T-helper 1 cell (primary cell): ENCODE measurements around the gene SPX.

Source experiments
- DNase-seq, 5 donors: peaks; one replicate each; pipeline ENCODE4 v3.0.0-alpha.2; 2012 to 2020

The SPX gene

GRCh38 chr12:21539797-21540196 is 13.7 kb downstream of the SPX start:
- peak in 1 of 5 donors; percentile 50 for DNase-seq

DNA sequence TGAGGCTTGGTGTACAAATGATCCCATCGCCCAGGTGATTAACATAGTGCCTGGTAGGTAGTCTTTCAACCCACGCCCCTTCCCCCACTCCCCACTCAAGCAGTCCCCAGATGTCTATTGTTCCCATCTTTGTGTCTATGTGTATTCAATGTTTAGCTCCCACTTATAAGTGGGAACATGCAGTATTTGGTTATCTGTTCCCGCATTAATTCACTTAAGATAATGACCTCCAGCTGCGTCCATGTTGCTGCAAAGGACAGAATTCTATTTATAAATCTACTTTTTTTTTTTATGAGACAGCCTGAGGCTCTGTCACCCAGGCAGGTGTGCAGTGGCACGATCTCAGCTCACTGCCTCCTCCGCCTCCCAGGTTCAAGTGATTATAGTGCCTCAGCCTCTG is 15.7 kb downstream of the SPX start:
- no peak for DNase-seq

- no peak for DNase-seq
Observed at GRCh38 chr12:21542403-21542802, 16.3 kb downstream of the SPX start.

DNA sequence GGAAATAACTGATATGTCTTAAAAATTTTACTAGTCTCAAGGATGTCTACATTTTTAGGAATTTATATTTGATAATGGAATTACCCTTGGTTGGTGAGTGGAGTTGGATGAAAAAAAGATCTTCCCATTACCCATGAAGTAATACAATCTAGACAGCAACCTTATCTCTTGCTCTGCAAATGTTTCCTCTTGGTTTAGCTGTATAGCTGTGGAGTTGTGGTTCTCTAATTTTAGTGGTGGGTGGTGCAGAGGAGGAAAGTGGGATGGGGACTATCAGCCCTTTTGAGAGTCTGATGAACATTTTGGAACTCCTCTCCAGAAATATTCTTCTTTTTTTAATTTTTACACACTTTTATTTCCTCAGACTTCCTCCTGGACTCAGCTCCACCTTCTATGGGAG is 17.1 kb downstream of the SPX start:
- DNase-seq, result no peak

GRCh38 chr12:21545557-21545956 is 19.5 kb downstream of the SPX start:
- DNase-seq, result no peak

- no peak for DNase-seq
Observed at GRCh38 chr12:21546716-21547115, 20.6 kb downstream of the SPX start.

GRCh38 chr12:21547437-21547836 is 21.3 kb downstream of the SPX start:
- DNase-seq, result no peak

- no peak for DNase-seq
Observed at GRCh38 chr12:21551841-21552465, 25.9 kb downstream of the SPX start.

DNA sequence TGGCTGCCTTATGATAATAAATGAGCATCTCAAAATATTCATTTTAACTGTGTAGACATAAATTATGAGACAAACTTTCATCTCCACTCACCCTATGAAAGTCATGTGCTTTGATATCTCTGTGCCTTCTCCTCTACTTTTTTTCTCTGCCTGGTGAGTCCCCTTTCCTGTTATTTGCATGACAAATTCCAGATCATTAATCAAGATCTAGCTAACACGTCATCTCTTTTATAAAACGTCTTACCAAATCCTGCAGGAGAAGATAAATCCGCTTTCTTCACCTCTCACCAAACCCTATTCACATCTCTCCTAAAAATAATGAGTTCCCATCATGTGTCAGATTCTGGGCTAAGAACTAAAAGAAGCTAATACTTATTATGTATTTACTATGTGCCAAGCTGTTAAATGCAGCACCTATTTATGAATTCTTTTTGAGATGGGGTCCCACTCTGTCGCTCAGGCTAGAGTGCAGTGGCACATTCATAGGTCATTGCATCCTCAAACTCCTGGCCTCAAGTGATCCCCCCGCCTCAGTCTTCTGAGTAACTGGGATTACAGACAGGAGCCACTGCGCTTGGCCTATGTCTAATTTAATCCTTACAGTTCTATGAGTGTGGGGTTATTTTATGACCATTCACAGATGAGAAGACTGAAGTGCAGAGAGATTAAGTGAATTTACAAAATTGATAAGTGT is 26.7 kb downstream of the SPX start:
- no peak for DNase-seq

DNA sequence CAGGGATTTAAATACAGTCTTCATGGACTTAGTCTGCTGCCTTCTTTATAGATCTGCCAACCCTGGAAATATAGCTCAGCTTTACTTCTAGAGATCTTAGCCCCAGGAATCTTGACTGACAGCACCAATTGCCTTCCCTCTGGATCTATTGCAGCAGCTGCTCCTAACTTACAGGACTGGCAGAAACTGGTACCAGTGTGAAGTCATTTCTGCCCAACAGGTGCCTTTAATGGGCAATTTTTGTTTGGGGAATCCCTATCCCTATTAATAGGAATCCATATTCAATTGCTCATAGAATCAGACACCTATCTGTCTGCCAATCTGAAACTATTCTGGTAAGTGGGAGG is 27.2 kb downstream of the SPX start:
- DNase-seq, result no peak

GRCh38 chr12:21558100-21558679 is 32.1 kb downstream of the SPX start:
- DNase-seq, result no peak

GRCh38 chr12:21559855-21560569 is 33.9 kb downstream of the SPX start:
- DNase-seq, result peak in 1 of 5 donors; percentile 42

- peak in 1 of 5 donors; percentile 45 for DNase-seq
Observed at GRCh38 chr12:21561158-21561557, 35.1 kb downstream of the SPX start.

- no peak for DNase-seq
Observed at GRCh38 chr12:21562859-21563258, 36.8 kb downstream of the SPX start.

DNA sequence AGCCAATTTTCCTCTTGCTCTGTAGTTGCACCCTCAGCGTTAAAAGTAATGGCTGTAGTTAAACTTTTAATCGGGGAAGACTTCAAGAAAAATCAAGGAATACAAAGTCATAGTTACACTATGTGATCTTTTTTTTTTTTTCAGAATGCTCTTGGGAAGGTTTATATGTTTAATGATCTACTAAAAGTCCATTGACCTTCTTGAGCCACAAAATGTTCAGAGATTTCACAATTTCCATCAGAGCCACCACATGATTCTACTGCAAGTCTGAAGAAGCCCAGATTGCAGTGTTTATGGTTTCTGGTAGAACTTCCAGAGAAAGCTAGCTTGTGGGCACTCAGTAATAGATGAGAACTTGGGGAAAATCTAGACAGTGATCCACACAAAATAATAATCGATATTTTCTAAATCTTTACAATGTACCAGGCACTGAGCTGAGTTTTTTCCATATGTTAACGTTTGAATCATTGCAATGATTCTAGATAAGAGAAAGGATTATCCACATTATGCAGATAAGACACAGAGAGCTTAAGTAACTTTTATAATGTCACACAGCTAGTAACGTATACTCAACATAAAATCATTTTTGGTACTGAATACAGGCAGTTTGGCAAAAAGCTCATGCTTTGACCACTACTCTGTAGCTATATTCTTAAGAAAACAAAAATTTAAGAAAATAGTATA is 40.3 kb downstream of the SPX start:
- no peak for DNase-seq

GRCh38 chr12:21566907-21567394 is 40.9 kb downstream of the SPX start:
- DNase-seq, result no peak

DNA sequence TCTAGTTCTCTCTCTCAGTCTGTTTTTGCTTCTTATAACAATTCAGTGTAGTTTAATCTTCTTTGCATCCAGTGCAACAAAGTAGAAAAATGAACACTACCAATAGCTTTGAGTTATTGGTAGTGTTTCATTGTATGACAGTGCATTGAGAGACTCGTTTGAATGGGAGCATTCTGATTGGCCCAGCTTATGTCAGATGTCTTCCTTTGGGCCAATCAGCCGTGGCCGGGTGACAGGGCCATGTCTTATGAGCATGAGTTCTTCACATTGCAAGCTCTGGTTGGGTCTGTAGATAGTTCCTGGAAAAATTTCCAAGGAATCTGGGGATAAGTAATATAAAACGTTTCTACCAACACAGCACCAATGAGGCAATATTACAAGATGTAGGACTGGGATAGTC is 42.0 kb downstream of the SPX start:
- DNase-seq, result no peak

GRCh38 chr12:21571046-21571445 is 45.0 kb downstream of the SPX start:
- no peak for DNase-seq

- DNase-seq, result no peak
Observed at GRCh38 chr12:21573733-21574358, 47.8 kb downstream of the SPX start.

- no peak for DNase-seq
Observed at GRCh38 chr12:21576431-21576830, 50.3 kb downstream of the SPX start.

- no peak for DNase-seq
Observed at GRCh38 chr12:21577516-21577915, 51.4 kb downstream of the SPX start.

GRCh38 chr12:21580748-21581516 is 54.8 kb downstream of the SPX start:
- DNase-seq, result no peak
